ENCODE data around the gene CPLANE2.

The CPLANE2 gene

GRCh38 chr1:16195518-16195905, 41.5 kb downstream of the CPLANE2 start:
- Histone ChIP-seq H3K27me3 (ENCODE audit: insufficient read depth, poor library complexity, severe bottlenecking) (no peaks in the 10 kb centered on the region), H3K4me3 (replicated peaks; ENCODE audit: insufficient read depth, low read length) (no peak overlapping the region), H3K27ac (replicated peaks) (no peak overlapping the region)
- DNase-seq (ENCODE audit: low read depth in 1 of 2, low spot score in 1 of 2): no peak
- TF ChIP-seq GABPA (IDR thresholded peaks at IDR 0.05; ENCODE audit: low read depth) (no peak), REST (IDR thresholded peaks at IDR 0.05; ENCODE audit: insufficient replicate concordance, low read depth) (no peak), CTCF (IDR thresholded peaks at IDR 0.05; ENCODE audit: insufficient read depth, low read length) (no peak), SPI1 (IDR thresholded peaks at IDR 0.05; ENCODE audit: borderline replicate concordance, low read depth) (no peak), POLR2AphosphoS5 (IDR thresholded peaks at IDR 0.05; ENCODE audit: low read depth) (no peak)

- no peaks in the 10 kb centered on the region for H3K27me3 ChIP-seq (ENCODE audit: insufficient read depth, poor library complexity, severe bottlenecking)
- no peak overlapping the region for H3K4me3 ChIP-seq (replicated peaks; ENCODE audit: insufficient read depth, low read length)
- DNase-seq (ENCODE audit: low read depth in 1 of 2, low spot score in 1 of 2): no peak
- no peak overlapping the region for H3K27ac ChIP-seq (replicated peaks)
- TF ChIP-seq GABPA (IDR thresholded peaks at IDR 0.05; ENCODE audit: low read depth): no peak
- TF ChIP-seq REST (IDR thresholded peaks at IDR 0.05; ENCODE audit: insufficient replicate concordance, low read depth): no peak
These were observed 45.0 kb downstream of the CPLANE2 start for GRCh38 chr1:16191916-16192546.

- DNase-seq (ENCODE audit: low read depth in 1 of 2, low spot score in 1 of 2): no peak
- TF ChIP-seq CTCF (IDR thresholded peaks at IDR 0.05; ENCODE audit: insufficient read depth, low read length): no peak
- no peak for TF ChIP-seq POLR2AphosphoS5 (IDR thresholded peaks at IDR 0.05; ENCODE audit: low read depth)
- no peak for TF ChIP-seq GABPA (IDR thresholded peaks at IDR 0.05; ENCODE audit: low read depth)
- TF ChIP-seq SPI1 (IDR thresholded peaks at IDR 0.05; ENCODE audit: borderline replicate concordance, low read depth): no peak
- Histone ChIP-seq H3K27ac (replicated peaks) (no peak overlapping the region), H3K4me3 (replicated peaks; ENCODE audit: insufficient read depth, low read length) (no peak overlapping the region), H3K27me3 (ENCODE audit: insufficient read depth, poor library complexity, severe bottlenecking) (no peaks in the 10 kb centered on the region)
These were observed 45.7 kb downstream of the CPLANE2 start for GRCh38 chr1:16191309-16191708.

GRCh38 chr1:16189921-16190621, 46.9 kb downstream of the CPLANE2 start:
- no peak overlapping the region for H3K27ac ChIP-seq (replicated peaks)
- H3K4me3 ChIP-seq (replicated peaks; ENCODE audit: insufficient read depth, low read length): no peak overlapping the region
- TF ChIP-seq GABPA (IDR thresholded peaks at IDR 0.05; ENCODE audit: low read depth) (no peak), SPI1 (IDR thresholded peaks at IDR 0.05; ENCODE audit: borderline replicate concordance, low read depth) (no peak), REST (IDR thresholded peaks at IDR 0.05; ENCODE audit: insufficient replicate concordance, low read depth) (no peak), POLR2AphosphoS5 (IDR thresholded peaks at IDR 0.05; ENCODE audit: low read depth) (no peak), CTCF (IDR thresholded peaks at IDR 0.05; ENCODE audit: insufficient read depth, low read length) (no peak)
- DNase-seq (ENCODE audit: low read depth in 1 of 2, low spot score in 1 of 2): no peak
- no peaks in the 10 kb centered on the region for H3K27me3 ChIP-seq (ENCODE audit: insufficient read depth, poor library complexity, severe bottlenecking)
